Kidney epithelial cell (primary cell): ENCODE data around the gene ROS1. TPM values are rescaled to one million over a fixed set of nuclear protein-coding genes. Genes with fewer than 3 reads are reported as not detected.

Source experiments
- DNase-seq: peaks from one replicate; pipeline ENCODE4 v3.0.0-alpha.2; 2010; ENCODE audit warnings: low read depth
- H3K27me3 ChIP-seq: 2 replicates; pipeline ENCODE4 v1.6.0; 2011; ENCODE audit warnings: low read length; ENCODE audit not compliant: control insufficient read depth, insufficient read depth
- H3K36me3 ChIP-seq: 2 replicates; pipeline ENCODE4 v1.5.1; 2011; ENCODE audit warnings: low read length; ENCODE audit not compliant: control insufficient read depth, insufficient read depth
- H3K4me3 ChIP-seq: 2 replicates; pipeline ENCODE4 v1.5.1; 2011; ENCODE audit warnings: low read depth, mild to moderate bottlenecking, control low read depth, low read length
- total RNA-seq: library from RNA; depleted of rRNA; stranded (reverse); fragments of >200 nt; gene quantifications from 2 replicates; pipeline ENCODE4 v1.2.3, GENCODE V29; 2015
- TF ChIP-seq, protein P1 (sequence below): IDR thresholded peaks from 2 replicates; pipeline ENCODE4 v1.5.1; 2011; ENCODE audit warnings: mild to moderate bottlenecking, moderate library complexity, low read length, control low read depth, inconsistent platforms; ENCODE audit not compliant: insufficient read depth, poor library complexity, severe bottlenecking

The ROS1 gene
- total RNA-seq, 1 donor from 2014 or later, result 0.04 TPM

DNA sequence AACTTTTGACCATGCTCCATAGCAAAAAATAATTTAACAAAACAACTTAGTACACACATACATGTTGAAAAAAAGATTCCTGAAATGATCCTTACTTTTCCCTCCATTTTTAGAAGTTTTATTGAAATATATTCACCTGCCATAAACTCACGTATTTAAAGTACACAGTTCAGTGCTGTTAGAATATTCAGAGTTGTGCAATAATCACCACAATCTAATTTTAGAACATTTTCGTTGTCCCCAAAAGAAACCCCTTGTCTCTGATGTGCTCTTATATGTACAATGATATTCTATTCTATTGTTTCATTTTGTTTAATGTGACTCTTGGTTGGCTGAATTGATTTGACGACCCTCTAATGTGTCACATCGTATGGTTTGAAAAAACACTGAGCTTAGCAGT, 15.9 kb downstream of the ROS1 start:
- H3K36me3 ChIP-seq, result no peaks in the 10 kb centered on the region
- DNase-seq, result no peak
- H3K4me3 ChIP-seq, result no peak overlapping the region
- TF ChIP-seq, protein P1, sequence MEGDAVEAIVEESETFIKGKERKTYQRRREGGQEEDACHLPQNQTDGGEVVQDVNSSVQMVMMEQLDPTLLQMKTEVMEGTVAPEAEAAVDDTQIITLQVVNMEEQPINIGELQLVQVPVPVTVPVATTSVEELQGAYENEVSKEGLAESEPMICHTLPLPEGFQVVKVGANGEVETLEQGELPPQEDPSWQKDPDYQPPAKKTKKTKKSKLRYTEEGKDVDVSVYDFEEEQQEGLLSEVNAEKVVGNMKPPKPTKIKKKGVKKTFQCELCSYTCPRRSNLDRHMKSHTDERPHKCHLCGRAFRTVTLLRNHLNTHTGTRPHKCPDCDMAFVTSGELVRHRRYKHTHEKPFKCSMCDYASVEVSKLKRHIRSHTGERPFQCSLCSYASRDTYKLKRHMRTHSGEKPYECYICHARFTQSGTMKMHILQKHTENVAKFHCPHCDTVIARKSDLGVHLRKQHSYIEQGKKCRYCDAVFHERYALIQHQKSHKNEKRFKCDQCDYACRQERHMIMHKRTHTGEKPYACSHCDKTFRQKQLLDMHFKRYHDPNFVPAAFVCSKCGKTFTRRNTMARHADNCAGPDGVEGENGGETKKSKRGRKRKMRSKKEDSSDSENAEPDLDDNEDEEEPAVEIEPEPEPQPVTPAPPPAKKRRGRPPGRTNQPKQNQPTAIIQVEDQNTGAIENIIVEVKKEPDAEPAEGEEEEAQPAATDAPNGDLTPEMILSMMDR, result no peak
- no peaks in the 10 kb centered on the region for H3K27me3 ChIP-seq

DNA sequence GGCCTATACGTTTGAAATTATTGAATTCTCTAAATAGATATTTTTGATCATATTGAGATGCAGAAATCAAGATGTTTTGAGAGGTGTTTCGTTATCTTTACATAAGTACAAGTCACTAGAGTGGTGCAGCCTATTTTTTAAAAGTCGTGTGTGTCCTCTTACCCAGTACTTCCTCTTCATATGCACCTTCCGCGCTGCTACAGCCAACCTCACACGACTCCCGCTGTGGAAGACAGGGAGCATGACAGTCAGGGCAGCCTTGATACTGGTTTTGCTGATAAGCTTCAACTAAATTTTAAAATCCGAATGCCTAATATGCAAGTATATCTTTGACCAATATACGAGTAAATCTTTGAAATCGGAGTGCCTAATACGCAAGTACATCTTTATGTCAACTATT, 16.3 kb downstream of the ROS1 start:
- no peak for DNase-seq
- Histone ChIP-seq H3K36me3 (no peaks in the 10 kb centered on the region), H3K27me3 (no peaks in the 10 kb centered on the region), H3K4me3 (no peak overlapping the region)
- TF ChIP-seq, protein P1, result no peak

DNA sequence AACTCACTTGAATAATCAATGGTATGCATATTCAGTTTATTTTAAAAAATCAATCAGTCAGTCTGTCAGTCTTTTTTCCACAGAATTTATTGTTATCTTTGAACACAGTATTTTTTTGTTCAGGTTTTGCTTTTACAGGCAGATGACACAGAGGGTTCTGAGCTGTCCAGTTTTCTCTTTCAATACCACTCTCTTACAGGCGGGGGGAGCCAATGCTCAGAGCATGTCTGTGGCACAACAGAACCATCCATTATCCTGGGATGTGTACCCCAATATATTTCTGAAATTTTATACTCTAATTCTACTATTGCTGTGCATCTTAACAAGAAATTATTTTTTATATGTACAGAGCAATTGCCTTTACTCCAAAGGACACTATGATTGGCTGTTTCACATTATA, 21.2 kb downstream of the ROS1 start:
- no peak for DNase-seq
- TF ChIP-seq, protein P1, result no peak
- no peaks in the 10 kb centered on the region for H3K27me3 ChIP-seq
- H3K36me3 ChIP-seq, result no peaks in the 10 kb centered on the region
- H3K4me3 ChIP-seq, result no peak overlapping the region

DNA sequence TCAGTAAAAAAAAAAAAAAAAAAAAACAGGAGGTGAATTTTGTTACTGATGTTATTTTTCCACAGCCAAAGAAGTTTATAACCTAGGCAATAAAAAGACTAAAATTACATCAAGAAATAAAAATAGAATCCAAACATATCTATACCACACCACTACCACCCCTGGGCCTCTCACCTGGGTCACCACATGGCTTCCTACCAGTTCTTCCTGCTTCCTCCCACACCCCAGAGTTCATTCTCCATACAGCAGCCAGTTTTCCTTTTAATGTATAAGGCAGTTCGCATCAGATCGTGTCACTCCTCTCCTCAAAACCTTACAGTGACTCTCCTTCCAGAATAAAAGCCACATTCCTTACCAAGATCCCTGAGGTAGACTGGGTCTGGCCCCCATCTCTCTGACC, 23.9 kb downstream of the ROS1 start:
- TF ChIP-seq, protein P1, result no peak
- no peak for DNase-seq
- H3K36me3 ChIP-seq, result no peaks in the 10 kb centered on the region
- no peaks in the 10 kb centered on the region for H3K27me3 ChIP-seq
- no peak overlapping the region for H3K4me3 ChIP-seq

DNA sequence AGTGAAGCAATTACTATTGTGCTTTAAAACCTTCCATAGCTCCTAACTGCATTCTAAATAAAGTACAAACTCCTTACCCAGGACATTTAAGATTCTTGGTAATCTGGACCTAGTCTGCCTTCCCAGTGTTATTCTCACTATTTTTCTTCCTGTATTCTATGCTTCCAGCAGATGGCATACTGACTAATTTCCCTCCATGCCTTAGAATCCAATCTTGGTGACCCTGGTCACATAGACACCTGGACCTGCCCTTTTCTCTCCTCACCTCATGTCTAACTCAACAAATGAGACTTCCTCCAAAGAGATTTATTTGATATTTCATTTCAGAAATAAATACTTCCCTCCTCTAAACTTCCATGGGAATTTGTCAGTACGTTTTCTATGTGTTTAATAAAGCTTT, 25.8 kb downstream of the ROS1 start:
- no peak for DNase-seq
- TF ChIP-seq, protein P1, result peak; percentile 24
- H3K27me3 ChIP-seq, result no peaks in the 10 kb centered on the region
- H3K36me3 ChIP-seq, result no peaks in the 10 kb centered on the region
- H3K4me3 ChIP-seq, result no peak overlapping the region

DNA sequence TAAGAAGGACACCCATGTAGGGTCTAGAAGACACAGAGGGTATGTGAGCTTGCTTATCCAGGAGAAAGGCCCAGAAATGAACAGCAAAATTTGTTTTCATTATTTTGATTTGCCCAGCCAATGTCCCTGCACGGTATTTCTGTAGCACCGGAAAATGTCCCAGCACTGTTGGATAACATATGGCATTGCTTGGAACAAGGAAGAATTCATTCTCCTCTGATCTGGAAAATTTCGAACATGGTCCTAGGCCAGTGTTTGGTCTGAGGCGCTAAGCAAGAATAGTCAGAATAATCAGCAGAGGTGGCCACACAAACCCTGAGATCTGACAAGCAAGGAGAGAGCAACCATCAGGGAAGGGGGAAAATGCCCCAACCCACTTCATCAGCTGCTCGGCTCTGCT, 26.6 kb downstream of the ROS1 start:
- Histone ChIP-seq H3K4me3 (no peak overlapping the region), H3K36me3 (no peaks in the 10 kb centered on the region), H3K27me3 (no peaks in the 10 kb centered on the region)
- TF ChIP-seq, protein P1, result no peak
- DNase-seq, result no peak
